GM12878 (cell line): ENCODE data around the gene SCAANT1. TPM values are rescaled to one million over a fixed set of nuclear protein-coding genes. Genes with fewer than 3 reads are reported as not detected.

Experiments
- BACH1 ChIP-seq: fragments of 450-650 bp; IDR thresholded peaks from 2 replicates; pipeline ENCODE4 v1.6.1; 2017; ENCODE audit warnings: mild to moderate bottlenecking, borderline replicate concordance
- CBX3 ChIP-seq: fragments of 200-600 bp; sonication (generic); IDR thresholded peaks from 2 replicates; pipeline ENCODE4 v1.6.1; 2016; ENCODE audit warnings: low read depth, borderline replicate concordance
- DPF2 ChIP-seq: fragments of 450-650 bp; IDR thresholded peaks from 2 replicates; pipeline ENCODE4 v1.6.1; 2017; ENCODE audit warnings: mild to moderate bottlenecking
- GABPA ChIP-seq: IDR thresholded peaks from 2 replicates; pipeline ENCODE4 v1.6.1; 2014; ENCODE audit warnings: antibody characterized with exemption, low read depth, mild to moderate bottlenecking, inconsistent platforms
- HDAC6 ChIP-seq: fragments of 200-600 bp; sonication (generic); IDR thresholded peaks from one replicate; pipeline ENCODE4 v1.8.0; 2017; ENCODE audit warnings: antibody characterized with exemption; ENCODE audit not compliant: unreplicated experiment
- MYB ChIP-seq: fragments of 150-350 bp; IDR thresholded peaks from 2 replicates; pipeline ENCODE4 v1.6.1; 2014; ENCODE audit warnings: mild to moderate bottlenecking, low read depth, low read length, borderline replicate concordance
- NFIC ChIP-seq: IDR thresholded peaks from 2 replicates; pipeline ENCODE4 v1.6.1; 2012; ENCODE audit warnings: low read depth, mild to moderate bottlenecking, inconsistent platforms, low read length, moderate library complexity
- NR2C2 ChIP-seq: IDR thresholded peaks from 2 replicates; pipeline ENCODE4 v1.6.1; 2011; ENCODE audit warnings: borderline replicate concordance, low read depth; ENCODE audit not compliant: control insufficient read depth, insufficient read length
- RAD21 ChIP-seq: IDR thresholded peaks from 2 replicates; pipeline ENCODE4 v1.6.1; 2011; ENCODE audit warnings: mild to moderate bottlenecking, low read depth, low read length, moderate library complexity; ENCODE audit not compliant: insufficient read depth
- RELA ChIP-seq: fragments of 450-650 bp; IDR thresholded peaks from 2 replicates; pipeline ENCODE4 v1.8.0; 2014; ENCODE audit warnings: borderline replicate concordance; ENCODE audit not compliant: partially characterized antibody
- STAT3 ChIP-seq: IDR thresholded peaks from 2 replicates; pipeline ENCODE4 v1.6.1; 2011; ENCODE audit warnings: low read depth, low read length, improper control_type of control experiment
- TARDBP ChIP-seq: IDR thresholded peaks from 2 replicates; pipeline ENCODE4 v1.6.1; 2016; ENCODE audit warnings: borderline replicate concordance
- TCF12 ChIP-seq: IDR thresholded peaks from 2 replicates; pipeline ENCODE4 v1.6.1; 2011; ENCODE audit warnings: low read depth, mild to moderate bottlenecking, low read length
- TCF3 ChIP-seq: IDR thresholded peaks from 2 replicates; pipeline ENCODE4 v1.6.1; 2012; ENCODE audit warnings: low read depth, mild to moderate bottlenecking, low read length, borderline replicate concordance; ENCODE audit not compliant: insufficient read depth
- ZNF24 ChIP-seq: fragments of 450-650 bp; IDR thresholded peaks from 2 replicates; pipeline ENCODE4 v1.6.1; 2017; ENCODE audit warnings: antibody characterized with exemption, mild to moderate bottlenecking
- polyA plus RNA-seq, 11 experiments: library from polyadenylated mRNA; depleted of rRNA in 4 of 11; unstranded in 6 of 11; stranded (reverse) in 5 of 11; fragments of >200 nt; fragmentation: Nextera tagmentation in 4 of 11; fragmentation: Illumina TruSeq in 1 of 11; extraction: Ambion mirVana in 4 of 11; extraction: Trizol in 1 of 11; gene quantifications; 1 replicate in 1 of 11; 2 replicates in 10 of 11; pipeline versions ENCODE4 v1.2.1 to v1.2.3, GENCODE V29; 2011 to 2016; ENCODE audit warnings: inconsistent platforms in 2 of 11, missing spikeins in 2 of 11, low read depth in 1 of 11
- total RNA-seq, 4 experiments: library from RNA; depleted of rRNA in 3 of 4; stranded (reverse); fragments of >200 nt in 3 of 4; fragmentation: Illumina TruSeq in 1 of 4; extraction: Trizol in 1 of 4; gene quantifications; 2 replicates each; pipeline versions ENCODE4 v1.2.1 to v1.2.3, GENCODE V29; 2013 to 2021
- TF ChIP-seq, protein P1 (sequence below): fragments of 450-650 bp; IDR thresholded peaks from 2 replicates; pipeline ENCODE4 v1.6.1; 2017; ENCODE audit warnings: mild to moderate bottlenecking
- TF ChIP-seq, protein P2 (sequence below): fragments of 450-650 bp; IDR thresholded peaks from 2 replicates; pipeline ENCODE4 v1.6.1; 2017; ENCODE audit warnings: borderline replicate concordance
- TF ChIP-seq, protein P3 (sequence below): IDR thresholded peaks from 2 replicates; pipeline ENCODE4 v1.6.1; 2012; ENCODE audit warnings: low read depth, low read length, improper control_type of control experiment
- TF ChIP-seq, protein P4 (sequence below): fragments of 450-650 bp; conservative IDR thresholded peaks from 2 replicates; pipeline ENCODE4 v1.6.1; 2017; ENCODE audit warnings: mild to moderate bottlenecking, moderate library complexity
- TF ChIP-seq, protein P5 (sequence below): IDR thresholded peaks from 2 replicates; pipeline ENCODE4 v1.6.1; 2011; ENCODE audit warnings: borderline replicate concordance, low read depth, mild to moderate bottlenecking, moderate library complexity, low read length; ENCODE audit not compliant: insufficient read depth, poor library complexity, severe bottlenecking

Gene SCAANT1
- total and polyA plus RNA-seq, 10 of the 15 experiments (the other 5 are each of a cell fraction or from before 2014, with no cell fraction given), result 0.60 to 1.7 (median 0.95) TPM; not detected in 6

DNA sequence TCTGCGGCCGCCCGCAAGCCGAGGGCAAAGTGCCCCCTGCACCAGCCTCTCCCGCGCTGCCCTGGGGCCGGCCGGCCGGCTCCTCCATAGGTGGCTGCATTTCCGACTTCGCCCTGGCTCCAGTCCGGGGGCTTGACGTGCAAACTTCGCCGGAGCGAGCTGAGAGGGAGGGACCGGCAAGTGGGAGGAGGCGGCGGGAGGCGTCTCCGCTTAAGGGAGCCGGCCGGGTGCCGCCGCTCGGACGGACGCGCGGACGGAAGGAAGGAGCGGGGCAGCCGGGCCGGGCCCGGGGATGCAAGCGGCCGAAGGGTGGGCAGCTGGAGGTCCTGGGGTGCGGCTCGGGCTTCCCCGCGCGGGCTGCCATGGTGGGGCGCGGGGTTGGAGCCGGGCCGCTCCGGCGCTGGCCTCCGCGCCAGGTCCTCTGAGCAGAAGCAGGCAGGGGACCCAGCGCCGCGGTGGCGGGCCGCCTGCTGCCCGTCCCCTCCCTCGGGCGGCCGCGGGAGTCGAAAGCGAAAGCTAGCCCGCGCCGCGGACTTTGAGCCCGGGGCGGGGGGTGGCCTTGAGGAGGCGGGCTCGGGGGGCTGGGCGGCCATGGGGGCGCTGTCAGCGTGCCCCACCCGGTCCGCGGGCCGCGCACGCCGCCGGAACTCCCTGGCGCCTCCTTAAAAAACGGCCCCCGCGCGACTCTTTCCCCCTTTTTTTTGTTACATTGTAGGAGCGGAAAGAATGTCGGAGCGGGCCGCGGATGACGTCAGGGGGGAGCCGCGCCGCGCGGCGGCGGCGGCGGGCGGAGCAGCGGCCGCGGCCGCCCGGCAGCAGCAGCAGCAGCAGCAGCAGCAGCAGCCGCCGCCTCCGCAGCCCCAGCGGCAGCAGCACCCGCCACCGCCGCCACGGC, at the start of gene SCAANT1 (continued):
- TF ChIP-seq, protein P1, sequence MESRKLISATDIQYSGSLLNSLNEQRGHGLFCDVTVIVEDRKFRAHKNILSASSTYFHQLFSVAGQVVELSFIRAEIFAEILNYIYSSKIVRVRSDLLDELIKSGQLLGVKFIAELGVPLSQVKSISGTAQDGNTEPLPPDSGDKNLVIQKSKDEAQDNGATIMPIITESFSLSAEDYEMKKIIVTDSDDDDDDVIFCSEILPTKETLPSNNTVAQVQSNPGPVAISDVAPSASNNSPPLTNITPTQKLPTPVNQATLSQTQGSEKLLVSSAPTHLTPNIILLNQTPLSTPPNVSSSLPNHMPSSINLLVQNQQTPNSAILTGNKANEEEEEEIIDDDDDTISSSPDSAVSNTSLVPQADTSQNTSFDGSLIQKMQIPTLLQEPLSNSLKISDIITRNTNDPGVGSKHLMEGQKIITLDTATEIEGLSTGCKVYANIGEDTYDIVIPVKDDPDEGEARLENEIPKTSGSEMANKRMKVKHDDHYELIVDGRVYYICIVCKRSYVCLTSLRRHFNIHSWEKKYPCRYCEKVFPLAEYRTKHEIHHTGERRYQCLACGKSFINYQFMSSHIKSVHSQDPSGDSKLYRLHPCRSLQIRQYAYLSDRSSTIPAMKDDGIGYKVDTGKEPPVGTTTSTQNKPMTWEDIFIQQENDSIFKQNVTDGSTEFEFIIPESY, result no peak
- no peak for TF ChIP-seq STAT3
- TF ChIP-seq, protein P2, sequence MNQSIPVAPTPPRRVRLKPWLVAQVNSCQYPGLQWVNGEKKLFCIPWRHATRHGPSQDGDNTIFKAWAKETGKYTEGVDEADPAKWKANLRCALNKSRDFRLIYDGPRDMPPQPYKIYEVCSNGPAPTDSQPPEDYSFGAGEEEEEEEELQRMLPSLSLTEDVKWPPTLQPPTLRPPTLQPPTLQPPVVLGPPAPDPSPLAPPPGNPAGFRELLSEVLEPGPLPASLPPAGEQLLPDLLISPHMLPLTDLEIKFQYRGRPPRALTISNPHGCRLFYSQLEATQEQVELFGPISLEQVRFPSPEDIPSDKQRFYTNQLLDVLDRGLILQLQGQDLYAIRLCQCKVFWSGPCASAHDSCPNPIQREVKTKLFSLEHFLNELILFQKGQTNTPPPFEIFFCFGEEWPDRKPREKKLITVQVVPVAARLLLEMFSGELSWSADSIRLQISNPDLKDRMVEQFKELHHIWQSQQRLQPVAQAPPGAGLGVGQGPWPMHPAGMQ, result no peak
- TF ChIP-seq DPF2, result peak; percentile 89
- peak; percentile 40 for TF ChIP-seq RELA
- TF ChIP-seq, protein P3, sequence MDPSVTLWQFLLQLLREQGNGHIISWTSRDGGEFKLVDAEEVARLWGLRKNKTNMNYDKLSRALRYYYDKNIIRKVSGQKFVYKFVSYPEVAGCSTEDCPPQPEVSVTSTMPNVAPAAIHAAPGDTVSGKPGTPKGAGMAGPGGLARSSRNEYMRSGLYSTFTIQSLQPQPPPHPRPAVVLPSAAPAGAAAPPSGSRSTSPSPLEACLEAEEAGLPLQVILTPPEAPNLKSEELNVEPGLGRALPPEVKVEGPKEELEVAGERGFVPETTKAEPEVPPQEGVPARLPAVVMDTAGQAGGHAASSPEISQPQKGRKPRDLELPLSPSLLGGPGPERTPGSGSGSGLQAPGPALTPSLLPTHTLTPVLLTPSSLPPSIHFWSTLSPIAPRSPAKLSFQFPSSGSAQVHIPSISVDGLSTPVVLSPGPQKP, result no peak
- TF ChIP-seq, protein P4, sequence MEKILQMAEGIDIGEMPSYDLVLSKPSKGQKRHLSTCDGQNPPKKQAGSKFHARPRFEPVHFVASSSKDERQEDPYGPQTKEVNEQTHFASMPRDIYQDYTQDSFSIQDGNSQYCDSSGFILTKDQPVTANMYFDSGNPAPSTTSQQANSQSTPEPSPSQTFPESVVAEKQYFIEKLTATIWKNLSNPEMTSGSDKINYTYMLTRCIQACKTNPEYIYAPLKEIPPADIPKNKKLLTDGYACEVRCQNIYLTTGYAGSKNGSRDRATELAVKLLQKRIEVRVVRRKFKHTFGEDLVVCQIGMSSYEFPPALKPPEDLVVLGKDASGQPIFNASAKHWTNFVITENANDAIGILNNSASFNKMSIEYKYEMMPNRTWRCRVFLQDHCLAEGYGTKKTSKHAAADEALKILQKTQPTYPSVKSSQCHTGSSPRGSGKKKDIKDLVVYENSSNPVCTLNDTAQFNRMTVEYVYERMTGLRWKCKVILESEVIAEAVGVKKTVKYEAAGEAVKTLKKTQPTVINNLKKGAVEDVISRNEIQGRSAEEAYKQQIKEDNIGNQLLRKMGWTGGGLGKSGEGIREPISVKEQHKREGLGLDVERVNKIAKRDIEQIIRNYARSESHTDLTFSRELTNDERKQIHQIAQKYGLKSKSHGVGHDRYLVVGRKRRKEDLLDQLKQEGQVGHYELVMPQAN, result no peak; the same call in none of the 2 replicates
- TF ChIP-seq, protein P5, sequence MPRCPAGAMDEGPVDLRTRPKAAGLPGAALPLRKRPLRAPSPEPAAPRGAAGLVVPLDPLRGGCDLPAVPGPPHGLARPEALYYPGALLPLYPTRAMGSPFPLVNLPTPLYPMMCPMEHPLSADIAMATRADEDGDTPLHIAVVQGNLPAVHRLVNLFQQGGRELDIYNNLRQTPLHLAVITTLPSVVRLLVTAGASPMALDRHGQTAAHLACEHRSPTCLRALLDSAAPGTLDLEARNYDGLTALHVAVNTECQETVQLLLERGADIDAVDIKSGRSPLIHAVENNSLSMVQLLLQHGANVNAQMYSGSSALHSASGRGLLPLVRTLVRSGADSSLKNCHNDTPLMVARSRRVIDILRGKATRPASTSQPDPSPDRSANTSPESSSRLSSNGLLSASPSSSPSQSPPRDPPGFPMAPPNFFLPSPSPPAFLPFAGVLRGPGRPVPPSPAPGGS, result peak; percentile 58
- 0 out of 2 replicates have a peak, but pooled peaks have one; percentile 43 for TF ChIP-seq ZNF24
- TF ChIP-seq HDAC6, result no peak
- no peak for TF ChIP-seq NR2C2
- TF ChIP-seq NFIC, result no peak
- TF ChIP-seq MYB, result no peak
- TF ChIP-seq CBX3, result no peak
- TF ChIP-seq BACH1, result peak; percentile 91
- TF ChIP-seq GABPA, result peak; percentile 67
- TF ChIP-seq TCF3, result no peak
- peak; percentile 30; the same call in 1 of the 2 replicates for TF ChIP-seq TARDBP
- TF ChIP-seq RAD21, result no peak
- 0 out of 2 replicates have a peak, but pooled peaks have one; percentile 26 for TF ChIP-seq TCF12
